Upper lobe of left lung (tissue), 4 donors: Measurements from ENCODE around the gene WSCD2.

Experiments
- CTCF ChIP-seq, 6 experiments: fragments of 450-650 bp in 4 of 6; fragments of 200-600 bp in 2 of 6; sonication (generic) in 2 of 6; IDR thresholded peaks; one replicate each; pipeline ENCODE4 v1.5.1; 2016 to 2019; ENCODE audit warnings: antibody characterized with exemption in 6 of 6
- POLR2AphosphoS5 ChIP-seq, 2 donors: sonication (generic); formaldehyde crosslinking; IDR thresholded peaks; one replicate each; pipeline ENCODE4 v1.5.1; 2017; ENCODE audit warnings: antibody characterized with exemption in 2 of 2

GRCh38 chr12:108119974-108120862 is 8.9 kb upstream of the WSCD2 start:
- TF ChIP-seq CTCF (IDR thresholded peaks at IDR 0.05) (no peak), POLR2AphosphoS5 (IDR thresholded peaks at IDR 0.05) (no peak)
